Activated CD8-positive, alpha-beta memory T cell treated with anti-CD3 and anti-CD28 coated beads for 48 hours (primary cell): ENCODE measurements around the gene ATG101.

Experiments
- DNase-seq, 3 experiments: peaks; one replicate each; pipeline ENCODE4 v3.0.0-alpha.2; 2020; ENCODE audit warnings: low read depth in 2 of 3, low spot score in 2 of 3

Gene ATG101

GRCh38 chr12:52069327-52070184, at the start of gene ATG101:
Gene ATG101, plus strand, starts transcription at chr12:52069978. Its CDS starts 3,673 bp downstream, at chr12:52073651.
- peak; percentile 67 to 76 (median 72) for DNase-seq

- DNase-seq = no peak
These were observed 49.0 kb upstream of the ATG101 start for GRCh38 chr12:52020539-52021336.

GRCh38 chr12:52022841-52023181, 47.0 kb upstream of the ATG101 start:
- no peak for DNase-seq

GRCh38 chr12:52023182-52023975, 46.4 kb upstream of the ATG101 start:
- peak; percentile 80 to 94 (median 92) for DNase-seq

GRCh38 chr12:52023976-52024688, 45.6 kb upstream of the ATG101 start:
- no peak for DNase-seq

GRCh38 chr12:52024845-52025230, 44.9 kb upstream of the ATG101 start:
- no peak for DNase-seq

GRCh38 chr12:52026263-52026662, 43.5 kb upstream of the ATG101 start:
- DNase-seq = no peak

- no peak for DNase-seq
These were observed 42.5 kb upstream of the ATG101 start for GRCh38 chr12:52027085-52027843.

GRCh38 chr12:52029685-52030084, 40.1 kb upstream of the ATG101 start:
- no peak for DNase-seq

GRCh38 chr12:52032446-52032803, 37.4 kb upstream of the ATG101 start:
- DNase-seq = no peak

GRCh38 chr12:52032804-52033445, 36.9 kb upstream of the ATG101 start:
- DNase-seq = peak; percentile 59 to 82 (median 72)

- DNase-seq = no peak
These were observed 36.2 kb upstream of the ATG101 start for GRCh38 chr12:52033446-52034140.

GRCh38 chr12:52035190-52035589, 34.6 kb upstream of the ATG101 start:
- DNase-seq = no peak

GRCh38 chr12:52035926-52036325, 33.9 kb upstream of the ATG101 start:
- no peak for DNase-seq

GRCh38 chr12:52036587-52037171, 33.1 kb upstream of the ATG101 start:
- DNase-seq = peak; percentile 51 to 65 (median 58)

GRCh38 chr12:52037248-52037861, 32.4 kb upstream of the ATG101 start:
- no peak for DNase-seq

GRCh38 chr12:52038447-52038846, 31.3 kb upstream of the ATG101 start:
- DNase-seq = no peak

- no peak for DNase-seq
These were observed 28.7 kb upstream of the ATG101 start for GRCh38 chr12:52041035-52041434.
